IMR-90 (cell line): ENCODE measurements around the gene CSF1. TPM values are rescaled to one million over a fixed set of nuclear protein-coding genes. Genes with fewer than 3 reads are reported as not detected.
A peak's percentile ranks its signal among the peaks of the same experiment; 100 is the strongest.

Experiments used
- ATAC-seq: fragments of 200-7000 bp; cut with Tn5 transposase; 2 replicates; pipeline ENCODE4 v1.9.1; 2020; ENCODE audit warnings: low read depth, mild to moderate bottlenecking, moderate library complexity
- BruUV-seq: library from RNA; stranded (reverse); fragments of 400-500 nt; replicated peaks from 2 replicates; lab custom pipeline; 2021; lab: Mats Ljungman, UMichigan
- CTCF ChIA-PET: fragments of 300-600 bp; formaldehyde crosslinking; extraction: SDS; loops from one replicate; lab custom pipeline; 2021; ENCODE audit warnings: antibody characterized with exemption; lab: Yijun Ruan, JAX
- POLR2A ChIA-PET: fragments of 300-600 bp; sonication (Branson Sonifier 250); formaldehyde crosslinking; loops from one replicate; lab custom pipeline; 2022; ENCODE audit warnings: antibody characterized with exemption; ENCODE audit not compliant: unreplicated experiment; lab: Charles Lee
- DNase-seq: peaks from one replicate; pipeline ENCODE4 v3.0.0; 2013
- H2AFZ ChIP-seq: replicated peaks from 2 replicates; pipeline ENCODE3; 2013; ENCODE audit warnings: low read length, mild to moderate bottlenecking; ENCODE audit not compliant: poor library complexity
- H2AK5ac ChIP-seq: 2 replicates; pipeline ENCODE4 v1.6.1; 2013; ENCODE audit warnings: low read depth, low read length, inconsistent platforms
- H2AK9ac ChIP-seq: replicated peaks from 2 replicates; pipeline ENCODE3; 2013; ENCODE audit warnings: mild to moderate bottlenecking, low read depth, low read length, moderate library complexity; ENCODE audit not compliant: poor library complexity
- H2BK120ac ChIP-seq: 2 replicates; pipeline ENCODE4 v1.6.1; 2013; ENCODE audit warnings: low read depth, low read length, inconsistent platforms
- H2BK15ac ChIP-seq: 3 replicates; pipeline ENCODE4 v1.6.1; 2013; ENCODE audit warnings: low read depth, low read length, inconsistent platforms
- H2BK20ac ChIP-seq: 2 replicates; pipeline ENCODE4 v1.6.1; 2013; ENCODE audit warnings: low read depth, mild to moderate bottlenecking, inconsistent platforms, low read length, moderate library complexity
- H2BK5ac ChIP-seq: 2 replicates; pipeline ENCODE4 v1.6.1; 2013; ENCODE audit warnings: mild to moderate bottlenecking, low read depth, low read length, inconsistent platforms; ENCODE audit not compliant: poor library complexity, severe bottlenecking
- H3K14ac ChIP-seq: replicated peaks from 2 replicates; pipeline ENCODE4 v1.6.1; 2013; ENCODE audit warnings: low read depth, low read length, inconsistent platforms
- H3K18ac ChIP-seq: 2 replicates; pipeline ENCODE4 v1.6.1; 2013; ENCODE audit warnings: low read depth, low read length, control low read depth
- H3K23ac ChIP-seq: 2 replicates; pipeline ENCODE4 v1.6.1; 2013; ENCODE audit warnings: low read depth, low read length, inconsistent platforms
- H3K27ac ChIP-seq: 2 replicates; pipeline ENCODE4 v1.5.1; 2013; ENCODE audit warnings: mild to moderate bottlenecking, control low read depth, low read length; ENCODE audit not compliant: insufficient read depth
- H3K27me3 ChIP-seq: 2 replicates; pipeline ENCODE4 v1.6.1; 2013; ENCODE audit warnings: low read length; ENCODE audit not compliant: control insufficient read depth, insufficient read depth
- H3K36me3 ChIP-seq: 2 replicates; pipeline ENCODE4 v1.6.1; 2013; ENCODE audit warnings: low read length, mixed read lengths; ENCODE audit not compliant: control insufficient read depth, insufficient read depth
- H3K4ac ChIP-seq: 2 replicates; pipeline ENCODE4 v1.6.1; 2013; ENCODE audit warnings: low read depth, low read length, inconsistent platforms
- H3K4me1 ChIP-seq: 2 replicates; pipeline ENCODE4 v1.6.1; 2013; ENCODE audit warnings: low read length, mixed read lengths; ENCODE audit not compliant: control insufficient read depth, insufficient read depth
- H3K4me2 ChIP-seq: 2 replicates; pipeline ENCODE4 v1.6.1; 2013; ENCODE audit warnings: low read depth, mild to moderate bottlenecking, control low read depth, low read length, moderate library complexity
- H3K4me3 ChIP-seq: 2 replicates; pipeline ENCODE4 v1.5.1; 2013; ENCODE audit warnings: low read depth, mild to moderate bottlenecking, control low read depth, low read length, moderate library complexity; ENCODE audit not compliant: insufficient read depth
- H3K56ac ChIP-seq: 2 replicates; pipeline ENCODE4 v1.6.1; 2013; ENCODE audit warnings: low read length, inconsistent platforms; ENCODE audit not compliant: insufficient read depth; ENCODE audit errors: extremely low read depth
- H3K79me1 ChIP-seq, 2 experiments: 2 replicates each; pipeline ENCODE4 v1.6.1; 2013; ENCODE audit warnings: low read length in 2 of 2, inconsistent platforms in 1 of 2, low read depth in 1 of 2
- H3K9ac ChIP-seq: 2 replicates; pipeline ENCODE4 v1.6.1; 2013; ENCODE audit warnings: low read depth, low read length, control low read depth
- H3K9me1 ChIP-seq: 2 replicates; pipeline ENCODE4 v1.6.1; 2013; ENCODE audit warnings: low read length, inconsistent platforms; ENCODE audit not compliant: insufficient read depth
- H3K9me3 ChIP-seq: 2 replicates; pipeline ENCODE4 v1.6.1; 2013; ENCODE audit warnings: low read length; ENCODE audit not compliant: control insufficient read depth, insufficient read depth
- H4K20me1 ChIP-seq: 2 replicates; pipeline ENCODE4 v1.6.1; 2013; ENCODE audit warnings: low read length, inconsistent platforms; ENCODE audit not compliant: insufficient read depth
- H4K5ac ChIP-seq: 2 replicates; pipeline ENCODE4 v1.6.1; 2013; ENCODE audit warnings: mild to moderate bottlenecking, low read depth, low read length, control low read depth
- H4K8ac ChIP-seq, 2 experiments: 2 replicates each; pipeline ENCODE4 v1.6.1; 2013; ENCODE audit warnings: low read depth in 2 of 2, low read length in 2 of 2, control low read depth in 1 of 2, inconsistent platforms in 1 of 2
- H4K91ac ChIP-seq: 2 replicates; pipeline ENCODE4 v1.6.1; 2013; ENCODE audit warnings: low read depth, low read length, inconsistent platforms; ENCODE audit not compliant: insufficient read depth
- BHLHE40 ChIP-seq: fragments of 150-350 bp; IDR thresholded peaks from 2 replicates; pipeline ENCODE4 v1.6.1; 2016; ENCODE audit warnings: mild to moderate bottlenecking, low read depth, low read length
- CEBPB ChIP-seq: IDR thresholded peaks from 2 replicates; pipeline ENCODE4 v1.6.1; 2012; ENCODE audit warnings: low read depth, low read length, improper control_type of control experiment
- FOS ChIP-seq: fragments of 150-350 bp; IDR thresholded peaks from 2 replicates; pipeline ENCODE4 v1.6.1; 2016; ENCODE audit warnings: low read depth, low read length
- MAFK ChIP-seq: IDR thresholded peaks from 2 replicates; pipeline ENCODE4 v1.6.1; 2012; ENCODE audit warnings: low read depth, low read length, improper control_type of control experiment
- MAZ ChIP-seq: IDR thresholded peaks from 2 replicates; pipeline ENCODE4 v1.6.1; 2012; ENCODE audit warnings: low read depth, mild to moderate bottlenecking, low read length, improper control_type of control experiment, moderate library complexity, borderline replicate concordance
- MXI1 ChIP-seq: IDR thresholded peaks from 2 replicates; pipeline ENCODE4 v1.6.1; 2012; ENCODE audit warnings: low read depth, mild to moderate bottlenecking, low read length, moderate library complexity, borderline replicate concordance
- NFE2L2 ChIP-seq: fragments of 150-350 bp; IDR thresholded peaks from 2 replicates; pipeline ENCODE4 v1.6.1; 2016; ENCODE audit warnings: low read depth, mild to moderate bottlenecking, low read length
- POLR2A ChIP-seq: IDR thresholded peaks from 2 replicates; pipeline ENCODE4 v1.6.1; 2012; ENCODE audit warnings: mild to moderate bottlenecking, low read depth, low read length
- RAD21 ChIP-seq: IDR thresholded peaks from 2 replicates; pipeline ENCODE4 v1.6.1; 2012; ENCODE audit warnings: low read length, improper control_type of control experiment
- RCOR1 ChIP-seq: IDR thresholded peaks from 2 replicates; pipeline ENCODE4 v1.6.1; 2012; ENCODE audit warnings: mild to moderate bottlenecking, low read length, improper control_type of control experiment; ENCODE audit not compliant: insufficient replicate concordance
- RFX5 ChIP-seq: IDR thresholded peaks from 2 replicates; pipeline ENCODE4 v1.8.0; 2012; ENCODE audit warnings: low read depth, mild to moderate bottlenecking, low read length, moderate library complexity
- SMC3 ChIP-seq: fragments of 150-350 bp; IDR thresholded peaks from 2 replicates; pipeline ENCODE4 v1.6.1; 2016; ENCODE audit warnings: low read depth, mild to moderate bottlenecking, antibody characterized with exemption, low read length, moderate library complexity
- USF2 ChIP-seq: fragments of 150-350 bp; IDR thresholded peaks from 2 replicates; pipeline ENCODE4 v1.6.1; 2017; ENCODE audit warnings: mild to moderate bottlenecking, antibody characterized with exemption, low read length, low read depth
- WGBS, 2 experiments: methylation state at CpG; one replicate each; pipeline versions ENCODE4 v1.1.5 to v1.1.7; 2013; ENCODE audit warnings: missing lambda C conversion rate in 2 of 2; ENCODE audit not compliant: insufficient read length in 1 of 2; ENCODE audit errors: extremely low coverage in 2 of 2; 5-methylcytosine and 5-hydroxymethylcytosine counted together
- dilution Hi-C: fragments of 300-500 bp; cut with HindIII; formaldehyde crosslinking; loops from one replicate; pipeline ENCODE4 v1.14.3; 2018; ENCODE audit warnings: low sequenced_read_pairs; ENCODE audit not compliant: unreplicated experiment
- in situ Hi-C: fragments of 300-500 bp; cut with MboI; formaldehyde crosslinking; loops from 3 replicates; pipeline ENCODE4 v1.14.3; 2019; ENCODE audit warnings: low sequenced_read_pairs, inconsistent platforms, mixed read lengths
- intact Hi-C: fragments of 100-400 bp; cut with micrococcal nuclease; formaldehyde crosslinking; loops from 2 replicates; pipeline ENCODE4 v1.10.0; 2022
- polyA plus RNA-seq, 3 experiments: library from polyadenylated mRNA; depleted of rRNA; stranded (reverse); fragments of >200 nt; gene quantifications; 2 replicates each; pipeline ENCODE4 v1.2.3, GENCODE V29; 2012; ENCODE audit warnings: low replicate concordance in 1 of 3
- total RNA-seq: library from RNA; depleted of rRNA; stranded (reverse); fragments of >200 nt; gene quantifications from 2 replicates; pipeline ENCODE4 v1.2.3, GENCODE V29; 2012
- TF ChIP-seq, protein P1 (sequence below): fragments of 150-350 bp; IDR thresholded peaks from 2 replicates; pipeline ENCODE4 v1.6.1; 2016; ENCODE audit warnings: low read depth, mild to moderate bottlenecking, low read length, moderate library complexity, borderline replicate concordance
- TF ChIP-seq, protein P2 (sequence below): conservative IDR thresholded peaks from 2 replicates; pipeline ENCODE4 v1.5.1; 2012; ENCODE audit warnings: mild to moderate bottlenecking, low read depth, low read length, improper control_type of control experiment

The CSF1 gene
- total and polyA plus RNA-seq, 2 of the 4 experiments (the other 2 are of a cell fraction) = 14.3 to 22.0 TPM

DNA sequence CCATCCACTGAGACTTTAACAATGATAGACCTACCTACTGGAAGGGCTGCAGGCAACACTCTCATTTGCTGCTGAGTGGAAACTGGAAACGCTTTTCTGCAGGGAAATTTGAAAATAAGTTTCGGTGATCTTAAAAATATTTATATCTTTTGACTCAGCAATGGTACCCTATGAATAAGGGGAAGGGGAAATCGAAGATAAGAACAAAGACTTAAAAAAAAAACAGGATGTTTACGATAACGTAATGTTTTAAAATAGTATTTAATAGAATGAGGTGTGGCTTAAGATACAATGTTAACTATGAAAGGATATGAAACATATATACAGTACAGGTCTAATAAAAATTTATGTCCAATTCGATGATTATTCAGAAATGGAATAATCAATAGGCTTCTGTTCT, 34.8 kb upstream of the CSF1 start:
- Histone ChIP-seq H2AK9ac (no peak overlapping the region), H3K36me3 (no peaks in the 10 kb centered on the region), H2AFZ (no peak overlapping the region), H3K4me2 (no peak overlapping the region), H2AK5ac (peak overlapping the region; percentile 88), H2BK5ac (peak overlapping the region; percentile 91), H2BK20ac (peak overlapping the region; percentile 93), H4K91ac (peak overlapping the region; percentile 81; the same call in 1 of the 2 replicates), H2BK120ac (peak overlapping the region; percentile 70), H3K9me1 (peaks cover 22% of the 10 kb centered on the region), H3K14ac (peak overlapping the region; percentile 44), H3K27me3 (no peaks in the 10 kb centered on the region), H3K9ac (no peak overlapping the region), H3K27ac (no peak overlapping the region; the same call in 1 of the 2 replicates), H4K8ac (no peak overlapping the region), H3K18ac (peak overlapping the region; percentile 81), H3K23ac (0 out of 2 replicates have a peak overlapping the region, but pooled peaks have one; percentile 24), H3K56ac (0 out of 2 replicates have a peak overlapping the region, but pooled peaks have one; percentile 26), H3K9me3 (no peaks in the 10 kb centered on the region), H3K4me3 (no peak overlapping the region), H3K4me1 (peaks cover 35% of the 10 kb centered on the region), H4K5ac (0 out of 2 replicates have a peak overlapping the region, but pooled peaks have one; percentile 34), H3K79me1 (no peaks in the 10 kb centered on the region), H2BK15ac (peak overlapping the region; percentile 75; the same call in 1 of the 3 replicates), H3K4ac (peak overlapping the region; percentile 74; the same call in 1 of the 2 replicates), H4K20me1 (no peaks in the 10 kb centered on the region)
- BruUV-seq = no TSS peak
- WGBS, 2 experiments = 100% methylated on average over 2 of the region's 6 CpGs; no CpG with 5 or more reads in 1 of the 2 experiments
- intact Hi-C loops = loop anchor here (5.0 kb wide), 1 partner anchor 49 kb away; no protein-coding TSS in a partner anchor
- POLR2A ChIA-PET = no interaction called here
- dilution Hi-C loops = no loop called here
- ATAC-seq (no peak), DNase-seq (no peak)
- in situ Hi-C loops = no loop called here
- TF ChIP-seq RCOR1 = no peak
- TF ChIP-seq FOS = no peak
- TF ChIP-seq, protein P1, sequence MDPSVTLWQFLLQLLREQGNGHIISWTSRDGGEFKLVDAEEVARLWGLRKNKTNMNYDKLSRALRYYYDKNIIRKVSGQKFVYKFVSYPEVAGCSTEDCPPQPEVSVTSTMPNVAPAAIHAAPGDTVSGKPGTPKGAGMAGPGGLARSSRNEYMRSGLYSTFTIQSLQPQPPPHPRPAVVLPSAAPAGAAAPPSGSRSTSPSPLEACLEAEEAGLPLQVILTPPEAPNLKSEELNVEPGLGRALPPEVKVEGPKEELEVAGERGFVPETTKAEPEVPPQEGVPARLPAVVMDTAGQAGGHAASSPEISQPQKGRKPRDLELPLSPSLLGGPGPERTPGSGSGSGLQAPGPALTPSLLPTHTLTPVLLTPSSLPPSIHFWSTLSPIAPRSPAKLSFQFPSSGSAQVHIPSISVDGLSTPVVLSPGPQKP = no peak
- TF ChIP-seq RFX5 = no peak
- TF ChIP-seq, protein P2, sequence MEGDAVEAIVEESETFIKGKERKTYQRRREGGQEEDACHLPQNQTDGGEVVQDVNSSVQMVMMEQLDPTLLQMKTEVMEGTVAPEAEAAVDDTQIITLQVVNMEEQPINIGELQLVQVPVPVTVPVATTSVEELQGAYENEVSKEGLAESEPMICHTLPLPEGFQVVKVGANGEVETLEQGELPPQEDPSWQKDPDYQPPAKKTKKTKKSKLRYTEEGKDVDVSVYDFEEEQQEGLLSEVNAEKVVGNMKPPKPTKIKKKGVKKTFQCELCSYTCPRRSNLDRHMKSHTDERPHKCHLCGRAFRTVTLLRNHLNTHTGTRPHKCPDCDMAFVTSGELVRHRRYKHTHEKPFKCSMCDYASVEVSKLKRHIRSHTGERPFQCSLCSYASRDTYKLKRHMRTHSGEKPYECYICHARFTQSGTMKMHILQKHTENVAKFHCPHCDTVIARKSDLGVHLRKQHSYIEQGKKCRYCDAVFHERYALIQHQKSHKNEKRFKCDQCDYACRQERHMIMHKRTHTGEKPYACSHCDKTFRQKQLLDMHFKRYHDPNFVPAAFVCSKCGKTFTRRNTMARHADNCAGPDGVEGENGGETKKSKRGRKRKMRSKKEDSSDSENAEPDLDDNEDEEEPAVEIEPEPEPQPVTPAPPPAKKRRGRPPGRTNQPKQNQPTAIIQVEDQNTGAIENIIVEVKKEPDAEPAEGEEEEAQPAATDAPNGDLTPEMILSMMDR = no peak
- TF ChIP-seq MAFK = no peak
- TF ChIP-seq NFE2L2 = no peak
- TF ChIP-seq MAZ = no peak
- no peak for TF ChIP-seq CEBPB
- TF ChIP-seq BHLHE40 = no peak
- TF ChIP-seq RAD21 = no peak
- TF ChIP-seq USF2 = no peak
- no peak for TF ChIP-seq MXI1
- no peak for TF ChIP-seq POLR2A
- no peak for TF ChIP-seq SMC3
- CTCF ChIA-PET = no interaction called here
